ENCODE measurements around the gene BCAP31. TPM values are rescaled to one million over a fixed set of nuclear protein-coding genes. Genes with fewer than 3 reads are reported as not detected.

Gene BCAP31
- total RNA-seq, 1 donor from 2014 or later = 118 TPM

GRCh38 chrX:153723351-153724251 lies 586 bp downstream of the BCAP31 start:
- peaks cover 18% of the 10 kb centered on the region for H3K4me1 Mint-ChIP-seq
- peak in 1 of 2 experiments; percentile 59 for DNase-seq (ENCODE audit: low spot score in 2 of 2, unreplicated experiment in 2 of 2)
- no peaks in the 10 kb centered on the region for H3K27me3 Mint-ChIP-seq (ENCODE audit: low read depth)
- peak overlapping the region; percentile 79 for H3K4me3 Mint-ChIP-seq
- peaks cover 3% of the 10 kb centered on the region for H3K9me3 Mint-ChIP-seq
- no peak for TF ChIP-seq CTCF (IDR thresholded peaks at IDR 0.05; ENCODE audit: unreplicated experiment)
- H3K36me3 Mint-ChIP-seq = peaks cover 7% of the 10 kb centered on the region
- H3K27ac Mint-ChIP-seq = peak overlapping the region; percentile 93

- peak overlapping the region; percentile 79 for H3K4me3 Mint-ChIP-seq
- H3K36me3 Mint-ChIP-seq = peaks cover 7% of the 10 kb centered on the region
- TF ChIP-seq CTCF (IDR thresholded peaks at IDR 0.05; ENCODE audit: unreplicated experiment) = no peak
- peak overlapping the region; percentile 91 for H3K27ac Mint-ChIP-seq
- no peaks in the 10 kb centered on the region for H3K27me3 Mint-ChIP-seq (ENCODE audit: low read depth)
- no peak for DNase-seq (ENCODE audit: low spot score in 2 of 2, unreplicated experiment in 2 of 2)
- H3K4me1 Mint-ChIP-seq = peaks cover 18% of the 10 kb centered on the region
- peaks cover 3% of the 10 kb centered on the region for H3K9me3 Mint-ChIP-seq
Observed at GRCh38 chrX:153722704-153723350, 1.4 kb downstream of the BCAP31 start.

GRCh38 chrX:153719701-153720100 lies 4.5 kb downstream of the BCAP31 start:
- no peak for DNase-seq (ENCODE audit: low spot score in 2 of 2, unreplicated experiment in 2 of 2)
- peaks cover 6% of the 10 kb centered on the region for H3K9me3 Mint-ChIP-seq
- no peak overlapping the region for H3K4me3 Mint-ChIP-seq
- peaks cover 13% of the 10 kb centered on the region for H3K36me3 Mint-ChIP-seq
- TF ChIP-seq CTCF (IDR thresholded peaks at IDR 0.05; ENCODE audit: unreplicated experiment) = no peak
- no peaks in the 10 kb centered on the region for H3K27me3 Mint-ChIP-seq (ENCODE audit: low read depth)
- no peak overlapping the region for H3K27ac Mint-ChIP-seq
- peaks cover 6% of the 10 kb centered on the region for H3K4me1 Mint-ChIP-seq

DNA sequence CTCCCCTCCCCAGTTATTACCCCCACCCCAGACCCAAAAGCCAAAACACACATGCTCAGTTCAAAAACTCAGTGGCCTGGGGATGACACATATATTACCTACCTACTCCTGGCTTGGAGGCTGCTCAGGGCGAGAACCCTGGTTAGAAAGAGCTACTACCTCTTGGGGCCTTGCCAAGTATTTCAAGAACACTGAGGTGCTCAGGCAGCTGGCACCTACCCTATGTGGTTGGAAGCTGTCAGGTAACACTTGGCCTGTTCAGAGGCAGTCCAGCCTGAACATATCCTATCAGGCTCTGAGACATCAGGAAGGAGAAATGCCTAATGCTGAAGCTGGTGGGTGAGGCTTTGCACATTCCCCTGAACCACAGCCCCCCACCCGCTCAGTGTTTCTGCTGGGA lies 4.9 kb downstream of the BCAP31 start:
- H3K27ac Mint-ChIP-seq = no peak overlapping the region
- peaks cover 13% of the 10 kb centered on the region for H3K36me3 Mint-ChIP-seq
- peaks cover 6% of the 10 kb centered on the region for H3K4me1 Mint-ChIP-seq
- no peaks in the 10 kb centered on the region for H3K27me3 Mint-ChIP-seq (ENCODE audit: low read depth)
- TF ChIP-seq CTCF (IDR thresholded peaks at IDR 0.05; ENCODE audit: unreplicated experiment) = no peak
- H3K4me3 Mint-ChIP-seq = no peak overlapping the region
- peaks cover 6% of the 10 kb centered on the region for H3K9me3 Mint-ChIP-seq
- DNase-seq (ENCODE audit: low spot score in 2 of 2, unreplicated experiment in 2 of 2) = no peak

DNA sequence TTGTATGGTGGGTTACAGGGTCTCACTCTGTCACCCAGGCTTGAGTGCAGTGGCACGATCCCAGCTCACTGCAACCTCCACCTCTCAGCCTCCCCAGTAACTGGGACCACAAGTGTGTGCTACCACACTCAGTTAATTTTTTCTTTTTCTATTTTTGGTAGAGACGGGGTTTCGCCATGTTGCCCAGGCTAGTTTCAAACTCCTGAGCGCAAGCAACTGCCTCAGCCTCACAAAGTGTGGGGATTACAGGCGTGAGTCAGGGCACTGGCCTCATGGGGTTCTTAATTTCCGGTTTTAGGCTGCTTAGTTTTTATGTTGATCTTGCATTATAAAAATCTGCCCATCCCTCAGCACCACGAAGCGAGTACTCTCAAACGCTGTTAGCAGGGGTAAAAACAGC lies 6.7 kb downstream of the BCAP31 start:
- no peak overlapping the region for H3K4me3 Mint-ChIP-seq
- H3K27me3 Mint-ChIP-seq (ENCODE audit: low read depth) = no peaks in the 10 kb centered on the region
- DNase-seq (ENCODE audit: low spot score in 2 of 2, unreplicated experiment in 2 of 2) = no peak
- peaks cover 6% of the 10 kb centered on the region for H3K9me3 Mint-ChIP-seq
- no peak overlapping the region for H3K27ac Mint-ChIP-seq
- H3K36me3 Mint-ChIP-seq = peaks cover 18% of the 10 kb centered on the region
- no peak for TF ChIP-seq CTCF (IDR thresholded peaks at IDR 0.05; ENCODE audit: unreplicated experiment)
- peaks cover 6% of the 10 kb centered on the region for H3K4me1 Mint-ChIP-seq
